NCI-H1436 (cell line): Measurements from ENCODE around the gene ACOT13.
"Not testable (repeated sequence)": the region's sequence is repeated elsewhere in the genome, so short reads cannot be mapped to it uniquely, and the experiment has no call there.

ENCODE experiments used
- DNase-seq: peaks from one replicate; lab custom pipeline; 2025; lab: John Stamatoyannopoulos, UW

Gene ACOT13

DNA sequence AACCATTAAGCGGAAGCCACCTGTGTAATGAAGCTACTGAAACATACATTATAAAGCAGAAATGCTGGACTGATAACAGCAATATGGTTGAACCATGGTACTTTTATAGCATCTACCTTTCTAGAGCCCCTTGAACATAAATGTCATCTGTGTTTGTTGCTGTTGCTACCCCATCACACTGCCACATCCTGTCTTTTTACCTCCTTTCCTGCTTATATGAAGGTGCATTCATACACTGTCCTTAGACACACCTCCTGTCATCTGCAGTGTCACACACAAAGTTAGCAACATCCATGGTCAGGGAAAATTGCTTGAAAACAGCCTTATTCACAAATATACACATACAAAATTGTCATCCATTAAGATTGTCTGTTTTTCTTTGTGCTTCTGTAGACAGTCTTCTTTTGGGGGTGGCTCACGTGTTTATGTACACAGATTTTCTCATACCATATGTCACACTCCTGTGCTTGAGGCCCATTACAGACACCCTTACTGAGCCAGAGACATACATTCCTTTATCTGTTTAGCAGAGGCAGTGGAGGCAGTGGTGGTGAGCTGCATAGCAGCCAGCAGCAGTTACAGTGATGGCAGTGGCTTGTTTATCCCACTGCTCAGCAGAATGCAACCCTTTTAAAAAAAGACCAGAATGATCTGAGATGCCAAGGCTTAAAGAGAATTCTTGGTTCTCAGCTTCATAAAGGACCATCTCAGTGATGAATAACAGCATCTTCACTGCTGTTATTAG, 26.1 kb downstream of the ACOT13 start:
- DNase-seq: no peak

- DNase-seq: no peak
These were observed 27.3 kb downstream of the ACOT13 start for GRCh38 chr6:24694198-24694597.

- DNase-seq: peak; percentile 27
These were observed 28.8 kb downstream of the ACOT13 start for GRCh38 chr6:24695635-24696034.

DNA sequence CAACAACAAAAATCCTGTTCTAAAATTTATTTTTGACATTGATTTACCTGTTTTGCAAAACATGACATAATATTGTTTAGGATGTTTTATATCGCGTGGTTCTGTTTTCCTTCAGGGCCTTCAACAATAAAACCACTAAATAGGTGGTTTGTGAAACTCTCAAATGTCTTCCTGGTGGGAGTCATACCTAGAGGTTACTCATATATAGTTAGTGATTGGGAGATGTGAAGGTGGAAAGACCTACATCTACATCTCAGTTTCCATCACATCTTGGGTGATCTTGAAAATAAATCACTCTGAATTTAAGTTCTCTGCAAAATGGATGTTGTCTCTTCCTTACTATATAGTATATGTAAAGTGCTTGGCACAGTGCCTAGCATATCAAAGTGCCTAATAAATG, 29.2 kb downstream of the ACOT13 start:
- DNase-seq: no peak

- DNase-seq: no peak
These were observed 32.9 kb downstream of the ACOT13 start for GRCh38 chr6:24699521-24700359.

DNA sequence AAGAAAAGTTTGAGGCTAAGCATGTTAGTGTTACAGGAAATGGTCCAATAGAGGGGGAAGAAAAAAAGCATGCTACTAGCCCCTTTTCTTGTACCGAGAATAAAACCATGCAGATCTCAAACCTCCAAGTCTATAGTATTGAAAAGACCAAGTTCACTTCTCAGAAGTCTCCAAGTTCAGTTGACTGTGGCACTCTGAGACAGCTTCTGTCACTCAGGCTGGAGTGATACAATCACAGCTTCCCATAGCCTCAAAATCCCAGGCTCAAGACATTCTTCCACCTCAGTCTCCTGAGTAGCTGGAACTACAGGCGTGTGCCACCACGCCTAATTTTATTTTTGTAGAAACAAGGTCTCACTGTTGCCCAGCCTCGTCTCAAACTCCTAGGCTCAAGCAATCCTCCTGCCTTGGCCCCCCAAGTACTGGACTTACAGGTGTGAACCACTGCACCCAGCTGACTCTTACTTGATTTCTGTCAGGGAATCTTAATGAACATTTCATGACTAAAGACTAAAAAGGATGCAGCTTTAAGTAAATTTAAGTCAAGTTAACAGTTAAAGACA, 35.9 kb downstream of the ACOT13 start:
- DNase-seq: no peak

DNA sequence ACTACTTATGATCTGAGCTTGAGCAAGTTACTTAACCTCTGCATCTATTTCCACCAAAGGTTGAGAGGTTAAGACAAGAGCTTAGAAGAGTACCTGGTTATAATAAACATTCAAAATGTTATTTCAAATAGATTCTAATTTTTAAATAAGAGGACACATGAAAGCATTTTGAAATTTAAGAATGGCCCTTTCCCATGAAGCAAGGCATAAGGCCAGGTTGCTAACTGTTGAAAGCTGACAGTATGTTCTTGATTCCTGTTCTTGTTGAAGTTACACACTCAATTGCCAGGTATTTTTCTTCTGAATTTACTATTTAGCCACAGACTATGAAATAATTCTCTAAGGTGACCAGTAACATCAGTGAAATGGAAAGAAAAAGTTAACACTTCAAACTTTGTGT, 37.6 kb downstream of the ACOT13 start:
- DNase-seq: no peak

DNA sequence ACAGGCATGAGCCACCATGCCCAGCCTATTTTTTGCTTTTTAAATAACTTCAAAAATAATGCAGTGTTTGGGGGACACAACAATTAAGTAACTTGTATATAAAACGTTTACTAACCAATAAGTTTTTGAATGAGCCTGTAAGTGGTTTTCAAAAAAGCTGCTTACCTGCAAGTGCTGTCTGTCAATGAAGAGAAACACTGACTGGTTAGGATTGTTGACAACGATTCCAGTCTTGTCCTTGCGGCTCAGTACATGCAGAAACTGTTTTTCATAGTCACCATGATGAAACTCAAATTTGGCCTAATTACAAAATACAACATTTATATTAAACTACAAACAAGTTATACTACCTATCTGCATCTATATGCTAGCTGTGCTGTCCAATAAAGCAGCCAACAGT, 41.7 kb downstream of the ACOT13 start:
- no peak for DNase-seq

DNA sequence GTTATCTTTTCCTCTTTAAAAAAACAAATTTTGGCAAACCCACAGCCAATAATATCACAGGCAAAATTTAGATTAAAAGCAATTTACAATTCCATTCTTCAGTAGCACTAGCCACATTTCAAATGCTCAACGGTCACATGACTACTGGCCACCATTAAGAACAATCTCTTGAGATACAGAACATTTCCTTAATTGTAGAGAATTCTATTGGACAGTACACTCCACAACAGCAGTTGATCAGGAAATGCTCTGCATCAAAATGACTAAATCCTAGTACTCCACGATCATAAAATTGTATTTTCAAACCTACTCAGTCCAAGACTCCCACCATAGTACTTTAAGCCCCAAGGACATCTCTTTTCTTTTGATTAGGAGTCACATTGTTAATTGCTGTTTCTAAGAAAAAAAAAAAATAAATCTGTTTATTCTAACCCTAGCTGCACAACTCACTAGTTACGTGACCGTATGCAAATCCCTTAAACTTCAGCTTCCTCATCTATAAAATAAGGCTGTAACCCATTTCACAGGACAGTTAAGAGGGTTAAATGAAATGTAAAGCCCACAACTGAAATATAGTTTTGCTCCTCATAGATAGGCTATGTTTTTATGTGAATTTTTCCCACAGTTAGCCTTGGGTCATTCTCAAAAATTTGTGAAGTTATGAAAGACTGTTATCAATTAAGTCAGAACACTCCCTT, 42.3 kb downstream of the ACOT13 start:
- no peak for DNase-seq

- DNase-seq: no peak
These were observed 43.8 kb downstream of the ACOT13 start for GRCh38 chr6:24710519-24711303.

- not testable (repeated sequence) for DNase-seq
These were observed 49.8 kb downstream of the ACOT13 start for GRCh38 chr6:24716602-24717148.

DNA sequence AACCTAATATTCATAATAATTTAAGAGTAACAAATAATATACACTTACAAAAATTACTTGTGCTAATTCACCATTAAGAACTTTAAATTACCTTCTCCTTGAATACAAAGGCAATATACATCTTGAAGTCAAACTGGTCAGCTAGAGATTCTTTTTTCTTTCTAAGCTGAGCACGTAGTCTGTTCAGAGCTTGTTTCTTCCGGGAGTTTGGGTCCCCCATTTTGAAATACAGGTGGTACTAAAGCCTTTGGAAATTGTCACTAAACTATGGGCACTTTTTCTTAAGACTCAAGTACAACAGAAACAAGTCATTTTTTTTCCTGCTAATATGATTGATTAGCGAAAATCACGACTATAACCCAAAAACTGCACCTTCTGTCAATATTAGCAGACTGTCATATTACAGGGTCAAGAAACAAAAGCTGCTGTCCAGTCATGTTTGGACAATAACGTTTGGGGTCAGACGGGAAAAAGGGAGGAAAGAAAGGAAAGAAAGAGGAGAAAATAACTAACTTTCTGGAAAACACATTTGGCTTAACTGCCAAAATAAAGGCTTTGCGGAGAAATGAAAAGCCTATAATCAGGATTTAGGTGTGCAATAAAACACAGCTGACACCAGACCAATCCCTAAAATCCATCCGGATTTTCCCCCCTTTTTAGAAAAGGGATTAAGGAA, 51.7 kb downstream of the ACOT13 start:
- DNase-seq: no peak

- DNase-seq: peak; percentile 39
These were observed 52.5 kb downstream of the ACOT13 start, which contains the start of gene C6orf62 for GRCh38 chr6:24719125-24719971. C6orf62 (minus strand) TSS chr6:24719154; CDS start chr6:24718668, 486 bp downstream.

DNA sequence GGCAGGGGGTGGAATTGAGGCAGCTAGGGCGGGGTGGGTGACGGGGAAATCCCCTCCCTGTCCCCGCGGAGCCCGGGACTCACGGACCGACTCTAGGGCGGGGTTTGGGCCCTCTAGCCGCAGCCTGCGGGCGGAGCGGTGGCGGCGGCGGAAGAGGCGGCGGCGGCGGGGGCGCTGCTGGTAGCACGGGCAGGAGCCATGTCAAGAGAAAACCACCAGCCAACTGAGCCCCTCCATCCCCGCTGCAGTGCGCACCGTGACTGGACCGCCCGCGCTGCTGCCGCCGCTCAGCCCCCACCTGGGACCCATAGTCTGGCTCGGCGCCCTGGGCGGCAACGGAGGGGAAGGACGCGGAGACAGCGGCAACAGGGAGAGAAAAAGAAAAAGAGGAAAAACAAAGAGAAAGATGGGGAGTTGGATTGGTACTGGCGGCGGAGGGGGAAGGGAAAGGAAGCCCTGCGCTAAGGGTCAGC, 53.3 kb downstream of the ACOT13 start:
- DNase-seq: peak; percentile 6

GRCh38 chr6:24720604-24721460, 54.0 kb downstream of the ACOT13 start:
- peak; percentile 100 for DNase-seq

DNA sequence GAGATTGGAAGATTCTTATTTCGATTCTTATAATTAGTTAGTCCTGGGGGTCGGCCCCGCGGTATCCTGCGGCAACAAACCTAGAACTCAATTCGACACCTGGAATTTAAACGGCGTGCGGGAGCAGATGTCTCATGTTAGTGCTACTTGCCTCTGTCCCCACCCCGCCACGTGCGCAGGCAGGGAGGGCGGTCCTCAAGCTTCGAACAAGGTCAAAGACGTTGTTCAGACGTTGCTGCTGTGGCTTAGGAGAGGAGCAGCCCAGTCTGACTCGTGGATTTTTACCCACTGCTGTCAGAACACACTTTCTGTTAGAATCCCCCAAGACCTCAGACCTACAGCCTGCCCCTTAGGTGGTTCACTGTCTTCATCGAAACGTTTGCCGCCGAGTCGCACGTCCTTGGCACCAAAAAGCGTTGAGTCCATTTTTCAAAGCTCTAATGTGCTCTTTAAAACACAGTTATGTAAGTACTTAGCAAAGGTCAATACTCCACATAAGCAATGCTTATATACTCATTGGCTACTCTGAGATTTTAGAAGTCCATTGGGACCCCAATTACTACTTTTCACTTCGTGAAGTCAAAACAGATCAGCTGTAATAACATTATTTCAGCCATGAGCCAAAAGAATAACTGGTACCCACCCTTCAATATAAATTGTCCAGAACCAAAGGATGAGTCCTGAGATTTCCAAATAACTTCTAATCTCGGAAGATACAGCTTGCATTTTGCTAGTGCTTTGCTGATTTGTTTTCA, 54.8 kb downstream of the ACOT13 start:
- DNase-seq: peak; percentile 93

GRCh38 chr6:24723270-24723669, 56.4 kb downstream of the ACOT13 start:
- DNase-seq: no peak

DNA sequence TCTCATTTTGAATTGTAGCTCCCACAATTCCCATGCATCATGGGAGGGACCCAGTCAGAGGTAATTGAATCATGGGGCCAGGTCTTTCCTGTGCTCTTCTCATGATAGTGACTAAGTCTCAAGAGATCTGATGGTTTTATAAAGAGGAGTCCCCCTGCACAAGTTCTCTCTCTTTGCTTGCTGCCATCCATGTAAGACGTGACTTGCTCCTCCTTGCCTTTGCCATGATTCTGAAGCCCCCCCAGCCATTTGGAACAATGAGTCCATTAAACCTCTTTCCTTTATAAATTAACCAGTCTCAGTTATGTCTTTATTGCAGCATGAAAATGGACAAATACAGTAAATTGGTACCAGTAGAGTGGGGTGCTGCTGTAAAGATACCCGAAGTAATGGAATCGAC, 63.8 kb downstream of the ACOT13 start:
- not testable (repeated sequence) for DNase-seq
